Panc1 (cell line): ENCODE data around the gene DOCK8.

Experiments
- TCF7L2 ChIP-seq: IDR thresholded peaks from 2 replicates; pipeline ENCODE4 v1.6.1; 2011; ENCODE audit warnings: mild to moderate bottlenecking, low read depth, low read length, inconsistent platforms
- TF ChIP-seq, protein P1 (sequence below): fragments of 450-650 bp; IDR thresholded peaks from 2 replicates; pipeline ENCODE4 v1.5.1; 2017; ENCODE audit warnings: mild to moderate bottlenecking
- TF ChIP-seq, protein P2 (sequence below), 2 experiments: IDR thresholded peaks; 2 replicates each; pipeline ENCODE4 v1.6.1; 2011 to 2012; ENCODE audit warnings: low read depth in 2 of 2, control low read depth in 1 of 2, low read length in 1 of 2, mild to moderate bottlenecking in 1 of 2, moderate library complexity in 1 of 2; ENCODE audit not compliant: insufficient read depth in 1 of 2

DNA sequence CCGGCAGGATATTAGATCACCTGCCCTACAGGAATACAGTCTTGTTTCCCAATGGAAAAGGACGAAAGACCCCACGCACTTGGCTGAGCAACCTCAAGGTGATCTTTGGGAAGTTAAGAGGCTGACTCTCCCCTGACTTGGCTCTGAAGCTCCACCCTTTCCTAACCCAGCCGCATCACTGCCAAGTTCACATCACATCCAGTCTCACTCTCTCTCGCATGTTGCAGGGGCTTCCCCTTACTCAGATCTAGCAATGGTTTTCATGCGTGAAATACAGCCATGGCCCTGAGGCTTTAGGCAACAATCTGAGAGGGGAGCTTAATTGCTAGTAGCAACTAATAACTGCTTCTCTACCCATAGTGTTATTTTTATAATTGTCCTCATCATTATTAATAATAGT, 211.6 kb downstream of the DOCK8 start:
- TF ChIP-seq, protein P1, sequence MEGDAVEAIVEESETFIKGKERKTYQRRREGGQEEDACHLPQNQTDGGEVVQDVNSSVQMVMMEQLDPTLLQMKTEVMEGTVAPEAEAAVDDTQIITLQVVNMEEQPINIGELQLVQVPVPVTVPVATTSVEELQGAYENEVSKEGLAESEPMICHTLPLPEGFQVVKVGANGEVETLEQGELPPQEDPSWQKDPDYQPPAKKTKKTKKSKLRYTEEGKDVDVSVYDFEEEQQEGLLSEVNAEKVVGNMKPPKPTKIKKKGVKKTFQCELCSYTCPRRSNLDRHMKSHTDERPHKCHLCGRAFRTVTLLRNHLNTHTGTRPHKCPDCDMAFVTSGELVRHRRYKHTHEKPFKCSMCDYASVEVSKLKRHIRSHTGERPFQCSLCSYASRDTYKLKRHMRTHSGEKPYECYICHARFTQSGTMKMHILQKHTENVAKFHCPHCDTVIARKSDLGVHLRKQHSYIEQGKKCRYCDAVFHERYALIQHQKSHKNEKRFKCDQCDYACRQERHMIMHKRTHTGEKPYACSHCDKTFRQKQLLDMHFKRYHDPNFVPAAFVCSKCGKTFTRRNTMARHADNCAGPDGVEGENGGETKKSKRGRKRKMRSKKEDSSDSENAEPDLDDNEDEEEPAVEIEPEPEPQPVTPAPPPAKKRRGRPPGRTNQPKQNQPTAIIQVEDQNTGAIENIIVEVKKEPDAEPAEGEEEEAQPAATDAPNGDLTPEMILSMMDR = no peak
- no peak for TF ChIP-seq TCF7L2
- TF ChIP-seq, protein P2, sequence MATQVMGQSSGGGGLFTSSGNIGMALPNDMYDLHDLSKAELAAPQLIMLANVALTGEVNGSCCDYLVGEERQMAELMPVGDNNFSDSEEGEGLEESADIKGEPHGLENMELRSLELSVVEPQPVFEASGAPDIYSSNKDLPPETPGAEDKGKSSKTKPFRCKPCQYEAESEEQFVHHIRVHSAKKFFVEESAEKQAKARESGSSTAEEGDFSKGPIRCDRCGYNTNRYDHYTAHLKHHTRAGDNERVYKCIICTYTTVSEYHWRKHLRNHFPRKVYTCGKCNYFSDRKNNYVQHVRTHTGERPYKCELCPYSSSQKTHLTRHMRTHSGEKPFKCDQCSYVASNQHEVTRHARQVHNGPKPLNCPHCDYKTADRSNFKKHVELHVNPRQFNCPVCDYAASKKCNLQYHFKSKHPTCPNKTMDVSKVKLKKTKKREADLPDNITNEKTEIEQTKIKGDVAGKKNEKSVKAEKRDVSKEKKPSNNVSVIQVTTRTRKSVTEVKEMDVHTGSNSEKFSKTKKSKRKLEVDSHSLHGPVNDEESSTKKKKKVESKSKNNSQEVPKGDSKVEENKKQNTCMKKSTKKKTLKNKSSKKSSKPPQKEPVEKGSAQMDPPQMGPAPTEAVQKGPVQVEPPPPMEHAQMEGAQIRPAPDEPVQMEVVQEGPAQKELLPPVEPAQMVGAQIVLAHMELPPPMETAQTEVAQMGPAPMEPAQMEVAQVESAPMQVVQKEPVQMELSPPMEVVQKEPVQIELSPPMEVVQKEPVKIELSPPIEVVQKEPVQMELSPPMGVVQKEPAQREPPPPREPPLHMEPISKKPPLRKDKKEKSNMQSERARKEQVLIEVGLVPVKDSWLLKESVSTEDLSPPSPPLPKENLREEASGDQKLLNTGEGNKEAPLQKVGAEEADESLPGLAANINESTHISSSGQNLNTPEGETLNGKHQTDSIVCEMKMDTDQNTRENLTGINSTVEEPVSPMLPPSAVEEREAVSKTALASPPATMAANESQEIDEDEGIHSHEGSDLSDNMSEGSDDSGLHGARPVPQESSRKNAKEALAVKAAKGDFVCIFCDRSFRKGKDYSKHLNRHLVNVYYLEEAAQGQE (IDR thresholded peaks at IDR 0.05; ENCODE audit: insufficient read depth in 1 of 2, low read depth in 2 of 2, low read length in 1 of 2) = no peak
